ENCODE measurements around the gene FGF11. TPM values are rescaled to one million over a fixed set of nuclear protein-coding genes. Genes with fewer than 3 reads are reported as not detected.
"Not testable (repeated sequence)": the region's sequence is repeated elsewhere in the genome, so short reads cannot be mapped to it uniquely, and the experiment has no call there.

The FGF11 gene
- total and polyA plus RNA-seq, 2 of the 13 experiments (the other 11 are each of a cell fraction or from before 2014, with no cell fraction given): 0.20 to 7.6 TPM

DNA sequence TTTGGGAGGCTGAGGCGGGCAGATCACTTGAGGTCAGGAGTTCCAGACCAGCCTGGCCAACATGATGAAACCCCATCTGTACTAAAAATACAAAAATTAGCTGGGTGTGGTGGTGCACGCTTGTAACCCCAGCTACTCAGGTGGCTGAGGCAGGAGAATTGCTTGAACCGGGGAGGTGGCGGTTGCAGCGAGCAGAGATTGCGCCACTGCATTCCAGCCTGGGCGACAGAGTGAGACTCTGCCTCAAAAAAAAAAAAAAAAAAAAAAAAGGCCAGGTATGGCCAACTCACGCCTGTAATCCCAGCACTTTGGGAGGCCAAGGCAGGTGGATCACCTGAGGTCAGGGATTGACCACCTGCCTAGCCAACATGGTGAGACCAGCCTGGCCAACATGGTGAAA lies 35.5 kb downstream of the FGF11 start:
- Histone ChIP-seq H3K4me1 (ENCODE audit: insufficient read depth, low read length) (peaks cover 62% of the 10 kb centered on the region), H3K79me2 (ENCODE audit: insufficient read depth, low read length) (peaks cover 54% of the 10 kb centered on the region), H4K20me1 (ENCODE audit: insufficient read depth, low read length) (peaks cover 30% of the 10 kb centered on the region)
- H3K27ac ChIP-seq (ENCODE audit: extremely low read length, insufficient read depth, low read length); H2AFZ ChIP-seq (ENCODE audit: low read length); BruUV-seq (replicated peaks); intact Hi-C loops (cut with micrococcal nuclease; ENCODE audit: unreplicated experiment); H3K27me3 ChIP-seq (ENCODE audit: control insufficient read depth in 1 of 2, insufficient read depth in 2 of 2, low read length in 2 of 2); FAIRE-seq; H3K4me2 ChIP-seq (ENCODE audit: low read depth, low read length); H3K4me3 ChIP-seq (replicated peaks in 1 of 3; ENCODE audit: insufficient read depth in 1 of 3, low read depth in 2 of 3, low read length in 3 of 3); H3K9ac ChIP-seq (ENCODE audit: insufficient read depth, low read depth, low read length); ATAC-seq; CTCF ChIA-PET (ENCODE audit: low intra/inter-chr PET ratio, low total read pairs); H3K9me3 ChIP-seq (ENCODE audit: low read length); H3K36me3 ChIP-seq (replicated peaks in 1 of 2; ENCODE audit: control insufficient read depth in 1 of 2, insufficient read depth in 2 of 2, low read length in 2 of 2); DNase-seq (ENCODE audit: low spot score): not testable (repeated sequence)
- POLR2A ChIA-PET: interaction anchor here (0.7 to 5.3 kb wide), 5 partner anchors 11 to 71 kb away, joined by 3 to 30 read pairs (median 15); partner anchors contain the start of genes CHRNB1, POLR2A and TMEM256
- 29% methylated on average over 8 of the region's 8 CpGs for WGBS (ENCODE audit: low lambda C conversion rate)
- in situ Hi-C loops (cut with HindIII; ENCODE audit: extremely low pct_ligation_motif_present, low pct_unique_long_range_greater_than_20kb): loop anchor here (5.0 kb wide), 1 partner anchor 37 kb away; the partner anchor contains the start of genes FGF11 and TMEM102
- TF ChIP-seq SAP130 (CRISPR knock-in tag; IDR thresholded peaks at IDR 0.05; ENCODE audit: low read depth): 0 out of 2 replicates have a peak, but pooled peaks have one; percentile 24
- TF ChIP-seq TEAD3 (CRISPR knock-in tag; optimal IDR thresholded peaks at IDR 0.05; ENCODE audit: borderline replicate concordance): peak; percentile 93
- peak; percentile 88 for TF ChIP-seq CEBPG (CRISPR knock-in tag; IDR thresholded peaks at IDR 0.05)
- TF ChIP-seq CEBPB (IDR thresholded peaks at IDR 0.05; ENCODE audit: borderline replicate concordance, low read depth, low read length): peak; percentile 77
- 0 out of 2 replicates have a peak, but pooled peaks have one; percentile 32 for TF ChIP-seq ARID2 (CRISPR knock-in tag; IDR thresholded peaks at IDR 0.05; ENCODE audit: borderline replicate concordance)
- TF ChIP-seq, protein P1, sequence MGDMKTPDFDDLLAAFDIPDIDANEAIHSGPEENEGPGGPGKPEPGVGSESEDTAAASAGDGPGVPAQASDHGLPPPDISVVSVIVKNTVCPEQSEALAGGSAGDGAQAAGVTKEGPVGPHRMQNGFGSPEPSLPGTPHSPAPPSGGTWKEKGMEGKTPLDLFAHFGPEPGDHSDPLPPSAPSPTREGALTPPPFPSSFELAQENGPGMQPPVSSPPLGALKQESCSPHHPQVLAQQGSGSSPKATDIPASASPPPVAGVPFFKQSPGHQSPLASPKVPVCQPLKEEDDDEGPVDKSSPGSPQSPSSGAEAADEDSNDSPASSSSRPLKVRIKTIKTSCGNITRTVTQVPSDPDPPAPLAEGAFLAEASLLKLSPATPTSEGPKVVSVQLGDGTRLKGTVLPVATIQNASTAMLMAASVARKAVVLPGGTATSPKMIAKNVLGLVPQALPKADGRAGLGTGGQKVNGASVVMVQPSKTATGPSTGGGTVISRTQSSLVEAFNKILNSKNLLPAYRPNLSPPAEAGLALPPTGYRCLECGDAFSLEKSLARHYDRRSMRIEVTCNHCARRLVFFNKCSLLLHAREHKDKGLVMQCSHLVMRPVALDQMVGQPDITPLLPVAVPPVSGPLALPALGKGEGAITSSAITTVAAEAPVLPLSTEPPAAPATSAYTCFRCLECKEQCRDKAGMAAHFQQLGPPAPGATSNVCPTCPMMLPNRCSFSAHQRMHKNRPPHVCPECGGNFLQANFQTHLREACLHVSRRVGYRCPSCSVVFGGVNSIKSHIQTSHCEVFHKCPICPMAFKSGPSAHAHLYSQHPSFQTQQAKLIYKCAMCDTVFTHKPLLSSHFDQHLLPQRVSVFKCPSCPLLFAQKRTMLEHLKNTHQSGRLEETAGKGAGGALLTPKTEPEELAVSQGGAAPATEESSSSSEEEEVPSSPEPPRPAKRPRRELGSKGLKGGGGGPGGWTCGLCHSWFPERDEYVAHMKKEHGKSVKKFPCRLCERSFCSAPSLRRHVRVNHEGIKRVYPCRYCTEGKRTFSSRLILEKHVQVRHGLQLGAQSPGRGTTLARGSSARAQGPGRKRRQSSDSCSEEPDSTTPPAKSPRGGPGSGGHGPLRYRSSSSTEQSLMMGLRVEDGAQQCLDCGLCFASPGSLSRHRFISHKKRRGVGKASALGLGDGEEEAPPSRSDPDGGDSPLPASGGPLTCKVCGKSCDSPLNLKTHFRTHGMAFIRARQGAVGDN (CRISPR knock-in tag; IDR thresholded peaks at IDR 0.05): peak; percentile 25; the same call in 1 of the 2 replicates
- TF ChIP-seq, protein P2, sequence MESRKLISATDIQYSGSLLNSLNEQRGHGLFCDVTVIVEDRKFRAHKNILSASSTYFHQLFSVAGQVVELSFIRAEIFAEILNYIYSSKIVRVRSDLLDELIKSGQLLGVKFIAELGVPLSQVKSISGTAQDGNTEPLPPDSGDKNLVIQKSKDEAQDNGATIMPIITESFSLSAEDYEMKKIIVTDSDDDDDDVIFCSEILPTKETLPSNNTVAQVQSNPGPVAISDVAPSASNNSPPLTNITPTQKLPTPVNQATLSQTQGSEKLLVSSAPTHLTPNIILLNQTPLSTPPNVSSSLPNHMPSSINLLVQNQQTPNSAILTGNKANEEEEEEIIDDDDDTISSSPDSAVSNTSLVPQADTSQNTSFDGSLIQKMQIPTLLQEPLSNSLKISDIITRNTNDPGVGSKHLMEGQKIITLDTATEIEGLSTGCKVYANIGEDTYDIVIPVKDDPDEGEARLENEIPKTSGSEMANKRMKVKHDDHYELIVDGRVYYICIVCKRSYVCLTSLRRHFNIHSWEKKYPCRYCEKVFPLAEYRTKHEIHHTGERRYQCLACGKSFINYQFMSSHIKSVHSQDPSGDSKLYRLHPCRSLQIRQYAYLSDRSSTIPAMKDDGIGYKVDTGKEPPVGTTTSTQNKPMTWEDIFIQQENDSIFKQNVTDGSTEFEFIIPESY (CRISPR knock-in tag; IDR thresholded peaks at IDR 0.05): peak; percentile 85; the same call in 1 of the 2 replicates
- TF ChIP-seq GATAD2A (CRISPR knock-in tag; IDR thresholded peaks at IDR 0.05): 0 out of 2 replicates have a peak, but pooled peaks have one; percentile 9
- TF ChIP-seq ZNF292 (CRISPR knock-in tag; IDR thresholded peaks at IDR 0.05; ENCODE audit: borderline replicate concordance, low read depth): 0 out of 2 replicates have a peak, but pooled peaks have one; percentile 37
- TF ChIP-seq, protein P3, sequence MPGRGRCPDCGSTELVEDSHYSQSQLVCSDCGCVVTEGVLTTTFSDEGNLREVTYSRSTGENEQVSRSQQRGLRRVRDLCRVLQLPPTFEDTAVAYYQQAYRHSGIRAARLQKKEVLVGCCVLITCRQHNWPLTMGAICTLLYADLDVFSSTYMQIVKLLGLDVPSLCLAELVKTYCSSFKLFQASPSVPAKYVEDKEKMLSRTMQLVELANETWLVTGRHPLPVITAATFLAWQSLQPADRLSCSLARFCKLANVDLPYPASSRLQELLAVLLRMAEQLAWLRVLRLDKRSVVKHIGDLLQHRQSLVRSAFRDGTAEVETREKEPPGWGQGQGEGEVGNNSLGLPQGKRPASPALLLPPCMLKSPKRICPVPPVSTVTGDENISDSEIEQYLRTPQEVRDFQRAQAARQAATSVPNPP (CRISPR knock-in tag; IDR thresholded peaks at IDR 0.05): peak; percentile 31; the same call in 1 of the 2 replicates
- TF ChIP-seq HOXA3 (CRISPR knock-in tag; IDR thresholded peaks at IDR 0.05): peak; percentile 39; the same call in 1 of the 2 replicates
- TF ChIP-seq MYC (CRISPR knock-in tag; IDR thresholded peaks at IDR 0.05; ENCODE audit: borderline replicate concordance): 0 out of 2 replicates have a peak, but pooled peaks have one; percentile 25
- TF ChIP-seq ZNF460 (CRISPR knock-in tag; IDR thresholded peaks at IDR 0.05; ENCODE audit: borderline replicate concordance): peak; percentile 47; the same call in 1 of the 2 replicates
- TF ChIP-seq TMF1 (CRISPR knock-in tag; IDR thresholded peaks at IDR 0.05; ENCODE audit: low read depth): 0 out of 2 replicates have a peak, but pooled peaks have one; percentile 27
- TF ChIP-seq YY1 (IDR thresholded peaks at IDR 0.05; ENCODE audit: insufficient read depth, insufficient replicate concordance, low read depth, low read length): peak; percentile 8
- TF ChIP-seq ZEB1 (IDR thresholded peaks at IDR 0.05; ENCODE audit: insufficient replicate concordance, low read depth): peak; percentile 76

Data from HepG2 (cell line).